Glomerular visceral epithelial cell (primary cell): ENCODE results near the gene TMSB4Y.
A peak's percentile ranks its signal among the peaks of the same experiment; 100 is the strongest.

ENCODE experiments used
- DNase-seq: peaks from one replicate; pipeline ENCODE4 v3.0.0-alpha.2; 2016; ENCODE audit errors: extremely low spot score

TMSB4Y gene

GRCh38 chrY:13703568-13703968 is at the start of gene TMSB4Y:
TMSB4Y (plus strand) TSS chrY:13703899.
- DNase-seq, result peak; percentile 78

GRCh38 chrY:13664162-13664561 is 39.5 kb upstream of the TMSB4Y start:
- no peak for DNase-seq

DNA sequence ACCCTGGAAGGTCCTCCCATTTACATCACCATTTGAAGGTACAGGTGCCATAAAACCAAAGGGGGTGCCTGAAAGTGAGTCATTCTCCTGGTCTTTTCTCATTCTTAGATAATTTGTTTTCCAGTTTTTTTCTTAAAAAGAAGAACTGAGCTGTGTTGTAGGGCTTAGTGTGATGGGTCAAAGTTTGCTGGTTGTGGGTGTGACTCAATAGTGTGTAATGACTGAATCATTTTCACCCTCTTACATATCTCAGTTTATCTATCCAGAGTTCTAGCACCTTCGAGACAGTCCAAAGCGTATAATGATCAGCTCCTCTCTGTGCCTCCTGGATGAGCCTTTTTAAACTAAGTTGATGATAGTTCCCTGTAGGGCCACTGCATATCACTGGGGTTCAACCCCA is 32.6 kb upstream of the TMSB4Y start:
- DNase-seq, result no peak

DNA sequence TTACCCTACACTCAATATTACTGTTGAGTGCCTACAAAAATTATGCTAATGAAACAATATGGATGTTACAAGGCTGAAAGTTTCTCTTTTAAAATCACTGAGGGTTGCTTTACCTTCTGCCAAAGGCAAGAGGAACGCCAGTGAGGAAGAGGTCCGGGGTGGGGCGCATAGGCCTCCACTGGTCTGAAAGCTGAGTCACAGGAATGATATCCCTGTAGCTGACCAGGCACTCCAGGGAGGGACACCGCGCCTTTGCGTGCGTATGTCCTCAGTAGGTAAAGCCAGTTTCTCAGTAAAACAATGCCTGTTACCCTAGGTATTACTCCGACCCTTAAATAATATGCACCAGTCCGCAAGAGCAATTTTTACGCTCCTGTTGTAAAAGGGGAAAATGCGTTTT is 1.4 kb upstream of the TMSB4Y start:
- DNase-seq, result no peak

- DNase-seq, result peak; percentile 40
These were observed 627 bp downstream of the TMSB4Y start for GRCh38 chrY:13704121-13704930.

DNA sequence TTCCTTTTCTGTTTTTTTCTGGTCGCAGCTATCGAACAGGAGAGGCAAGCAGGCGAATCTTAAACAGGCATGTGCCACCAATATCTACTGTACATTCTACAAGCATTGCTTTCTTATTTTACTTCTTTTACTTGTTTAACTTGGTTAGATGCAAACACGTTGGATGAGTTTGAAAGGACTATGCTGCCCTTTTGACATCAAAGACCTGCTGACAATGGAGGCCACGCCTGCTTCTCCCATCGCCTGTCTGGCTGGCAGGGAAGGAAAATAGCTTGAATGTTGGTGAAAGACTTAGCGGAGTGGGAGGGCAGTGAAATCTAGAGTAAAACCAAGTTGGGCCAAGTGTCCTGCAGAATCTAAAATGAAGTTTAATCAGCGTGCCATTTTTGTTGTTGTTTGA is 1.5 kb downstream of the TMSB4Y start:
- DNase-seq, result peak; percentile 14

- DNase-seq, result no peak
These were observed 4.3 kb downstream of the TMSB4Y start for GRCh38 chrY:13708038-13708437.

- no peak for DNase-seq
These were observed 15.3 kb downstream of the TMSB4Y start for GRCh38 chrY:13718996-13719395.

DNA sequence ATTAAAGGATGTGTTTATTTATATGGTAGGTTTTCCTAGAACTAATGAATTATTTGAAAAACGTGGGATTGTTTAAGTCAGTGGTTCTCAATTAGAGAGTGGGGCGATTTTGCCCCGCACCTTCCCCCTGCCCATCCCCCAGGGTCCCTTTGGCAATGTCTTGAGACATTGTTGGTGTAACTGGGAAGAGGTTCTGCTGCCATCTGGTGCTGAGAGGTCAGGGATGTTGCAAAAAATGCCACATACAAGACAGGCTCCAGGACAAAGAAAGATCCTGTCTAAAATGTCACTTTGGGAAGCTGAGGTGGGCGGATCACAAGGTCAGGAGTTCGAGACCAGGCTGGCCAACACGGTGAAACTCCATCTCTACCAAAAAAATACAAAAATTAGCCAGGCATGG is 25.8 kb downstream of the TMSB4Y start:
- peak; percentile 21 for DNase-seq

GRCh38 chrY:13738618-13739017 is 34.9 kb downstream of the TMSB4Y start:
- DNase-seq, result peak; percentile 35

- peak; percentile 72 for DNase-seq
These were observed 47.8 kb downstream of the TMSB4Y start for GRCh38 chrY:13751289-13752071.

DNA sequence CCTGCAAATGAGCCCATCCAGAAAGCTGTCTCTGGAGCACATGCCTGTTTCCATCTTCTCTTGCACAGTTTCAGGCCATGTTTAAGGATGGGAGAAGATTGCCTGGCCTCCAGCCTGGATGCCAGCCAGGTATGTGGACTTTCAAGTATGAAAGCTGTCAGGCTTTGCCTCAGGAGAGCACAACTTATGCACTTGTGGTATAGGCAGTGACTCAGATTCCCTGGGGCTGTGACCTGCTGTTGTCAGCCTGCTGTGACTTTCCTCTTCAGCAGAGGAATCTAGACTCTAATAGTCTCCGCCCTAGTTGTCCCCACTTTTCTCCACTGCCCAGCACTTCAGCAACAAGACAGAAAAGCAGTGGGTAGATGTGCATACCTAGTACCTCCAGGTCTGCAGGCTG is 51.0 kb downstream of the TMSB4Y start:
- DNase-seq, result peak; percentile 33
